ENCODE data around the gene SH3GL1. TPM values are rescaled to one million over a fixed set of nuclear protein-coding genes. Genes with fewer than 3 reads are reported as not detected.

SH3GL1 gene
- total RNA-seq, 1 donor from 2014 or later, result 95.3 TPM

- H3K27me3 Mint-ChIP-seq (ENCODE audit: low read depth), result peaks cover 3% of the 10 kb centered on the region
- no peak for DNase-seq (ENCODE audit: low read depth, low spot score)
- peak overlapping the region; percentile 79 for H3K4me3 Mint-ChIP-seq
- H3K4me1 Mint-ChIP-seq, result peaks cover 15% of the 10 kb centered on the region
- H3K27ac Mint-ChIP-seq (ENCODE audit: unreplicated experiment), result peak overlapping the region; percentile 40
- no peak for TF ChIP-seq CTCF (conservative IDR thresholded peaks at IDR 0.05)
- H3K9me3 Mint-ChIP-seq, result no peaks in the 10 kb centered on the region
- peaks cover 5% of the 10 kb centered on the region for H3K36me3 Mint-ChIP-seq (ENCODE audit: low read depth)
These were observed 54.3 kb downstream of the SH3GL1 start for GRCh38 chr19:4346020-4346383.

GRCh38 chr19:4345342-4346019 is 54.9 kb downstream of the SH3GL1 start:
- Mint-ChIP-seq H3K9me3 (no peaks in the 10 kb centered on the region), H3K4me1 (peaks cover 15% of the 10 kb centered on the region), H3K27ac (ENCODE audit: unreplicated experiment) (no peak overlapping the region), H3K4me3 (peak overlapping the region; percentile 79), H3K27me3 (ENCODE audit: low read depth) (peaks cover 3% of the 10 kb centered on the region), H3K36me3 (ENCODE audit: low read depth) (peaks cover 5% of the 10 kb centered on the region)
- no peak for DNase-seq (ENCODE audit: low read depth, low spot score)
- TF ChIP-seq CTCF (conservative IDR thresholded peaks at IDR 0.05), result no peak

- Mint-ChIP-seq H3K27me3 (ENCODE audit: low read depth) (peaks cover 3% of the 10 kb centered on the region), H3K36me3 (ENCODE audit: low read depth) (peaks cover 5% of the 10 kb centered on the region), H3K27ac (ENCODE audit: unreplicated experiment) (peak within 1 kb of the TSS; percentile 99), H3K4me3 (peak within 1 kb of the TSS; percentile 89), H3K9me3 (no peaks in the 10 kb centered on the region), H3K4me1 (peaks cover 19% of the 10 kb centered on the region)
- DNase-seq (ENCODE audit: low read depth, low spot score), result peak; percentile 86
- TF ChIP-seq CTCF (conservative IDR thresholded peaks at IDR 0.05), result no peak
These were observed 56.7 kb downstream of the SH3GL1 start, which contains the start of gene MPND for GRCh38 chr19:4343370-4344307. TSS of gene MPND (plus strand) at chr19:4343562. CDS start at chr19:4343594, 32 bp downstream.

- peak; percentile 44 for TF ChIP-seq CTCF (conservative IDR thresholded peaks at IDR 0.05)
- DNase-seq (ENCODE audit: low read depth, low spot score), result peak; percentile 92
- Mint-ChIP-seq H3K27ac (ENCODE audit: unreplicated experiment) (peak overlapping the region; percentile 99), H3K36me3 (ENCODE audit: low read depth) (peaks cover 5% of the 10 kb centered on the region), H3K9me3 (no peaks in the 10 kb centered on the region), H3K27me3 (ENCODE audit: low read depth) (peaks cover 3% of the 10 kb centered on the region), H3K4me1 (peaks cover 27% of the 10 kb centered on the region), H3K4me3 (peak overlapping the region; percentile 89)
These were observed 57.6 kb downstream of the SH3GL1 start for GRCh38 chr19:4342615-4343369.

- DNase-seq (ENCODE audit: low read depth, low spot score), result no peak
- H3K4me1 Mint-ChIP-seq, result peaks cover 29% of the 10 kb centered on the region
- H3K4me3 Mint-ChIP-seq, result peak overlapping the region; percentile 89
- peaks cover 5% of the 10 kb centered on the region for H3K36me3 Mint-ChIP-seq (ENCODE audit: low read depth)
- peak overlapping the region; percentile 99 for H3K27ac Mint-ChIP-seq (ENCODE audit: unreplicated experiment)
- no peak for TF ChIP-seq CTCF (conservative IDR thresholded peaks at IDR 0.05)
- peaks cover 3% of the 10 kb centered on the region for H3K27me3 Mint-ChIP-seq (ENCODE audit: low read depth)
- no peaks in the 10 kb centered on the region for H3K9me3 Mint-ChIP-seq
These were observed 58.1 kb downstream of the SH3GL1 start for GRCh38 chr19:4342314-4342614.
